Keratinocyte (primary cell): Measurements from ENCODE around the gene ELAVL4. TPM values are rescaled to one million over a fixed set of nuclear protein-coding genes. Genes with fewer than 3 reads are reported as not detected.

Experiments
- DNase-seq: peaks from one replicate; pipeline ENCODE4 v3.0.0-alpha.2; 2011; ENCODE audit warnings: low read depth, missing footprints, low spot score
- FAIRE-seq: peaks from 2 replicates; lab custom pipeline; 2011; peaks lifted over from hg19 to GRCh38; lab: Jason Lieb, UNC
- H2AFZ ChIP-seq: 2 replicates; pipeline ENCODE4 v1.6.0; 2012; ENCODE audit warnings: low read length, control low read depth, inconsistent platforms; ENCODE audit not compliant: control insufficient read depth
- H3K27ac ChIP-seq: 2 replicates; pipeline ENCODE4 v1.5.1; 2011; ENCODE audit warnings: low read length; ENCODE audit not compliant: control insufficient read depth, insufficient read depth
- H3K27me3 ChIP-seq: 3 replicates; pipeline ENCODE4 v1.6.0; 2011; ENCODE audit warnings: low read length; ENCODE audit not compliant: control insufficient read depth, insufficient read depth; ENCODE audit errors: extremely low read depth
- H3K36me3 ChIP-seq, 2 experiments: 2 replicates in 1 of 2; 3 replicates in 1 of 2; pipeline ENCODE4 v1.5.1; 2011; ENCODE audit warnings: low read length in 2 of 2, mild to moderate bottlenecking in 1 of 2; ENCODE audit not compliant: control insufficient read depth in 2 of 2, insufficient read depth in 2 of 2; ENCODE audit errors: extremely low read depth in 1 of 2
- H3K4me1 ChIP-seq: 3 replicates; pipeline ENCODE4 v1.5.1; 2011; ENCODE audit warnings: low read length; ENCODE audit not compliant: control insufficient read depth, insufficient read depth; ENCODE audit errors: extremely low read depth
- H3K4me2 ChIP-seq: 3 replicates; pipeline ENCODE4 v1.6.0; 2011; ENCODE audit warnings: low read depth, low read length; ENCODE audit not compliant: control insufficient read depth, insufficient read depth; ENCODE audit errors: extremely low read depth
- H3K4me3 ChIP-seq, 3 experiments: fragments of 200-600 bp in 1 of 3; sonication (generic) in 1 of 3; 2 replicates in 2 of 3; 3 replicates in 1 of 3; pipeline ENCODE4 v1.5.1; 2011 to 2016; ENCODE audit warnings: low read length in 3 of 3, mild to moderate bottlenecking in 3 of 3, control low read depth in 2 of 3, inconsistent platforms in 1 of 3, low read depth in 1 of 3, mixed read lengths in 1 of 3, mixed run types in 1 of 3, moderate library complexity in 1 of 3; ENCODE audit not compliant: control insufficient read depth in 2 of 3, insufficient read depth in 2 of 3; ENCODE audit errors: extremely low read depth in 1 of 3
- H3K79me2 ChIP-seq: 2 replicates; pipeline ENCODE4 v1.6.0; 2012; ENCODE audit warnings: low read length; ENCODE audit not compliant: control insufficient read depth, insufficient read depth
- H3K9ac ChIP-seq: 3 replicates; pipeline ENCODE4 v1.6.0; 2011; ENCODE audit warnings: low read length; ENCODE audit not compliant: control insufficient read depth, insufficient read depth; ENCODE audit errors: extremely low read depth
- H3K9me1 ChIP-seq: 3 replicates; pipeline ENCODE4 v1.6.0; 2011; ENCODE audit warnings: low read length; ENCODE audit not compliant: control insufficient read depth, insufficient read depth; ENCODE audit errors: extremely low read depth
- H3K9me3 ChIP-seq: 2 replicates; pipeline ENCODE4 v1.5.1; 2012; ENCODE audit warnings: low read depth, low read length; ENCODE audit not compliant: control insufficient read depth
- H4K20me1 ChIP-seq: 3 replicates; pipeline ENCODE4 v1.6.0; 2011; ENCODE audit warnings: low read length; ENCODE audit not compliant: control insufficient read depth, insufficient read depth; ENCODE audit errors: extremely low read depth
- CTCF ChIP-seq, 3 experiments: IDR thresholded peaks in 1 of 3; conservative IDR thresholded peaks in 1 of 3; optimal IDR thresholded peaks in 1 of 3; 2 replicates in 2 of 3; 3 replicates in 1 of 3; pipeline versions ENCODE3 to v1.5.1; 2011; ENCODE audit warnings: low read length in 3 of 3, mild to moderate bottlenecking in 3 of 3, moderate library complexity in 2 of 3, control low read depth in 1 of 3, inconsistent platforms in 1 of 3; ENCODE audit not compliant: insufficient read depth in 2 of 3; ENCODE audit errors: extremely low read depth in 1 of 3
- EZH2 ChIP-seq: IDR thresholded peaks from one replicate; pipeline ENCODE4 v1.6.1; 2012; ENCODE audit warnings: inconsistent platforms, mild to moderate bottlenecking, low read length, moderate library complexity
- dilution Hi-C: fragments of 300-500 bp; cut with MboI; formaldehyde crosslinking; loops from one replicate; pipeline ENCODE4 v1.7.0; 2020; ENCODE audit warnings: low sequenced_read_pairs; ENCODE audit not compliant: extremely low pct_ligation_motif_present
- polyA plus RNA-seq, 5 experiments: library from polyadenylated mRNA; depleted of rRNA in 3 of 5; stranded (reverse) in 3 of 5; stranded (forward) in 1 of 5; unstranded in 1 of 5; fragments of >200 nt; gene quantifications; 1 replicate in 1 of 5; 2 replicates in 3 of 5; 3 replicates in 1 of 5; pipeline versions ENCODE4 v1.2.1 to v1.2.3, GENCODE V29; 2011 to 2012; ENCODE audit warnings: missing spikeins in 2 of 5, low read depth in 1 of 5, low replicate concordance in 1 of 5

ELAVL4 gene
- polyA plus RNA-seq, 1 donor (not counting 4 experiments of a cell fraction or from before 2014, with no cell fraction given) = not detected

GRCh38 chr1:50218344-50219120, 109.8 kb downstream of the ELAVL4 start:
- FAIRE-seq = no peak
- DNase-seq = no peak
- dilution Hi-C loops = no loop called here

DNA sequence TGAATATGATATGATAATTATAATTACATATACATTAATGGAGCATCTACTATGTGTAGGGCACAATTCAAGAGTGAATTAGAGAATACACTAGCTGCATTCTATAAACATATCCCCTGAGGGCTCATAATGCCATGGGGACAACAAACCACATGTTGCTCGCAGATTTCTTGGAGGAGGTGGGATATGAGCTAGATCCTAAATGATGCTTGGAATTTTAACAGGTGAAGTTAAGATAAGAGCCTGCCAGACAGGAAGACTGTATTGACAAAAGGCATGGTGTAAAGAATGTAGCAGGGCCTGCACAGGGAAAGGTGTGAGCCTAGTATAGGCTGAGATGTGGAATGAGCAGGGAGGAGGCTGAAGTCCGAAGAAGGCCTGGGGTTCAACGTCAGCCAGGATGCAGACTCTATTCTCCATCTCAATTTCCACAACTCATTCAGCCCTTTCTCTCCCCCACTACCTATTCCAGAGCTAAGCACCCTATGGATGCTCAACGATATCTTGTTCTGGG, 120.2 kb downstream of the ELAVL4 start:
- DNase-seq = no peak
- H3K4me1 ChIP-seq = no peaks in the 10 kb centered on the region
- no peaks in the 10 kb centered on the region for H3K79me2 ChIP-seq
- dilution Hi-C loops = no loop called here
- peaks cover 2% of the 10 kb centered on the region for H3K9me3 ChIP-seq
- H3K9me1 ChIP-seq = no peaks in the 10 kb centered on the region
- no peak overlapping the region for H3K27ac ChIP-seq
- H2AFZ ChIP-seq = no peak overlapping the region
- no peak for FAIRE-seq
- no peaks in the 10 kb centered on the region for H4K20me1 ChIP-seq
- no peak overlapping the region for H3K4me3 ChIP-seq
- H3K9ac ChIP-seq = no peak overlapping the region
- no peaks in the 10 kb centered on the region for H3K27me3 ChIP-seq
- no peak overlapping the region for H3K4me2 ChIP-seq
- H3K36me3 ChIP-seq = no peaks in the 10 kb centered on the region
- TF ChIP-seq EZH2 (no peak), CTCF (optimal IDR thresholded peaks at IDR 0.05 in 1 of 3, IDR thresholded peaks at IDR 0.05 in 1 of 3, conservative IDR thresholded peaks at IDR 0.05 in 1 of 3; ENCODE audit: extremely low read depth in 1 of 3, insufficient read depth in 2 of 3, low read length in 3 of 3) (no peak)

More at GRCh38 chr1:50218344-50219120, 109.8 kb downstream of the ELAVL4 start:
- no peak overlapping the region for H3K9ac ChIP-seq
- no peaks in the 10 kb centered on the region for H3K9me1 ChIP-seq
- no peaks in the 10 kb centered on the region for H3K36me3 ChIP-seq
- H3K27ac ChIP-seq = no peak overlapping the region
- no peaks in the 10 kb centered on the region for H3K79me2 ChIP-seq
- H3K4me3 ChIP-seq = no peak overlapping the region
- TF ChIP-seq CTCF (optimal IDR thresholded peaks at IDR 0.05 in 1 of 3, IDR thresholded peaks at IDR 0.05 in 1 of 3, conservative IDR thresholded peaks at IDR 0.05 in 1 of 3; ENCODE audit: extremely low read depth in 1 of 3, insufficient read depth in 2 of 3, low read length in 3 of 3) = no peak
- TF ChIP-seq EZH2 = no peak
- no peak overlapping the region for H3K4me2 ChIP-seq
- H3K9me3 ChIP-seq = no peaks in the 10 kb centered on the region
- no peaks in the 10 kb centered on the region for H3K4me1 ChIP-seq
- no peaks in the 10 kb centered on the region for H4K20me1 ChIP-seq
- no peak overlapping the region for H2AFZ ChIP-seq
- H3K27me3 ChIP-seq = no peaks in the 10 kb centered on the region
